ENCODE measurements around the gene HNF4A.

DNA sequence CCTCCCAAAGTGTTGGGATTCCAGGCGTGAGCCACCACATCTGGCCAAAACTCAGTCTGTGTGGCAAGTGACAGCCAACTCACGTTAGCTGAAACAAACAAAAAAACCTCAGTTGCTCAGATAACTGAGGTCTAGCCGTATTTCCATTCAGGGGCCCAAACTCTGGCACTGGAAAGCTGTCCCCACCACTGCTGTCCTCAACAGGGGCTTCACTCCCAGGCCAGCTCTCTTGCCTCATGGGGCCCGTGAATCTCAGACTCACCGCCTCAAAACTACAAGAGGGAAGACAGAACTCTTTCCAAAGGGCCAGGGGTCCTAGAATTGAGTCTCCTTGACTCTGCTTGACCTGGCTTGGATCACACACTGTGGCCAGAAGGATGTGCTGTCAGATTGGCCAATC lies 127.6 kb downstream of the HNF4A start:
- TF ChIP-seq YY1 (IDR thresholded peaks at IDR 0.05; ENCODE audit: low read depth): no peak
- TF ChIP-seq, protein P1, sequence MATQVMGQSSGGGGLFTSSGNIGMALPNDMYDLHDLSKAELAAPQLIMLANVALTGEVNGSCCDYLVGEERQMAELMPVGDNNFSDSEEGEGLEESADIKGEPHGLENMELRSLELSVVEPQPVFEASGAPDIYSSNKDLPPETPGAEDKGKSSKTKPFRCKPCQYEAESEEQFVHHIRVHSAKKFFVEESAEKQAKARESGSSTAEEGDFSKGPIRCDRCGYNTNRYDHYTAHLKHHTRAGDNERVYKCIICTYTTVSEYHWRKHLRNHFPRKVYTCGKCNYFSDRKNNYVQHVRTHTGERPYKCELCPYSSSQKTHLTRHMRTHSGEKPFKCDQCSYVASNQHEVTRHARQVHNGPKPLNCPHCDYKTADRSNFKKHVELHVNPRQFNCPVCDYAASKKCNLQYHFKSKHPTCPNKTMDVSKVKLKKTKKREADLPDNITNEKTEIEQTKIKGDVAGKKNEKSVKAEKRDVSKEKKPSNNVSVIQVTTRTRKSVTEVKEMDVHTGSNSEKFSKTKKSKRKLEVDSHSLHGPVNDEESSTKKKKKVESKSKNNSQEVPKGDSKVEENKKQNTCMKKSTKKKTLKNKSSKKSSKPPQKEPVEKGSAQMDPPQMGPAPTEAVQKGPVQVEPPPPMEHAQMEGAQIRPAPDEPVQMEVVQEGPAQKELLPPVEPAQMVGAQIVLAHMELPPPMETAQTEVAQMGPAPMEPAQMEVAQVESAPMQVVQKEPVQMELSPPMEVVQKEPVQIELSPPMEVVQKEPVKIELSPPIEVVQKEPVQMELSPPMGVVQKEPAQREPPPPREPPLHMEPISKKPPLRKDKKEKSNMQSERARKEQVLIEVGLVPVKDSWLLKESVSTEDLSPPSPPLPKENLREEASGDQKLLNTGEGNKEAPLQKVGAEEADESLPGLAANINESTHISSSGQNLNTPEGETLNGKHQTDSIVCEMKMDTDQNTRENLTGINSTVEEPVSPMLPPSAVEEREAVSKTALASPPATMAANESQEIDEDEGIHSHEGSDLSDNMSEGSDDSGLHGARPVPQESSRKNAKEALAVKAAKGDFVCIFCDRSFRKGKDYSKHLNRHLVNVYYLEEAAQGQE (IDR thresholded peaks at IDR 0.05; ENCODE audit: low read depth, low read length): no peak
- TF ChIP-seq, protein P2, sequence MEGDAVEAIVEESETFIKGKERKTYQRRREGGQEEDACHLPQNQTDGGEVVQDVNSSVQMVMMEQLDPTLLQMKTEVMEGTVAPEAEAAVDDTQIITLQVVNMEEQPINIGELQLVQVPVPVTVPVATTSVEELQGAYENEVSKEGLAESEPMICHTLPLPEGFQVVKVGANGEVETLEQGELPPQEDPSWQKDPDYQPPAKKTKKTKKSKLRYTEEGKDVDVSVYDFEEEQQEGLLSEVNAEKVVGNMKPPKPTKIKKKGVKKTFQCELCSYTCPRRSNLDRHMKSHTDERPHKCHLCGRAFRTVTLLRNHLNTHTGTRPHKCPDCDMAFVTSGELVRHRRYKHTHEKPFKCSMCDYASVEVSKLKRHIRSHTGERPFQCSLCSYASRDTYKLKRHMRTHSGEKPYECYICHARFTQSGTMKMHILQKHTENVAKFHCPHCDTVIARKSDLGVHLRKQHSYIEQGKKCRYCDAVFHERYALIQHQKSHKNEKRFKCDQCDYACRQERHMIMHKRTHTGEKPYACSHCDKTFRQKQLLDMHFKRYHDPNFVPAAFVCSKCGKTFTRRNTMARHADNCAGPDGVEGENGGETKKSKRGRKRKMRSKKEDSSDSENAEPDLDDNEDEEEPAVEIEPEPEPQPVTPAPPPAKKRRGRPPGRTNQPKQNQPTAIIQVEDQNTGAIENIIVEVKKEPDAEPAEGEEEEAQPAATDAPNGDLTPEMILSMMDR (IDR thresholded peaks at IDR 0.05): no peak
- no peak for TF ChIP-seq EP300 (IDR thresholded peaks at IDR 0.05; ENCODE audit: borderline replicate concordance in 1 of 2, low read depth in 1 of 2, low read length in 1 of 2)
